NCI-H748 treated with DMSO at 0.1 percent for 48 hours (cell line): Measurements from ENCODE around the gene MROH2A.

Source experiments
- DNase-seq: peaks from one replicate; lab custom pipeline; 2025; lab: John Stamatoyannopoulos, UW

MROH2A gene

GRCh38 chr2:233821196-233821595 lies 43.1 kb downstream of the MROH2A start:
- no peak for DNase-seq

- DNase-seq = no peak
These were observed 43.6 kb downstream of the MROH2A start for GRCh38 chr2:233821709-233822100.

GRCh38 chr2:233822101-233822771 lies 44.1 kb downstream of the MROH2A start:
- DNase-seq = no peak

- no peak for DNase-seq
These were observed 44.9 kb downstream of the MROH2A start for GRCh38 chr2:233822781-233823730.

- no peak for DNase-seq
These were observed 45.6 kb downstream of the MROH2A start for GRCh38 chr2:233823731-233824121.

GRCh38 chr2:233824373-233824772 lies 46.2 kb downstream of the MROH2A start:
- DNase-seq = no peak

- DNase-seq = no peak
These were observed 50.5 kb downstream of the MROH2A start for GRCh38 chr2:233828546-233829192.

- DNase-seq = no peak
These were observed 51.3 kb downstream of the MROH2A start for GRCh38 chr2:233829193-233830110.

- DNase-seq = no peak
These were observed 52.1 kb downstream of the MROH2A start for GRCh38 chr2:233830111-233830802.

- DNase-seq = no peak
These were observed 53.0 kb downstream of the MROH2A start for GRCh38 chr2:233831011-233831721.

- no peak for DNase-seq
These were observed 53.7 kb downstream of the MROH2A start for GRCh38 chr2:233831861-233832260.

- no peak for DNase-seq
These were observed 54.3 kb downstream of the MROH2A start for GRCh38 chr2:233832414-233832813.

GRCh38 chr2:233832869-233833311 lies 54.8 kb downstream of the MROH2A start:
- DNase-seq = peak; percentile 8

- DNase-seq = no peak
These were observed 55.2 kb downstream of the MROH2A start for GRCh38 chr2:233833345-233833744.

- DNase-seq = no peak
These were observed 57.4 kb downstream of the MROH2A start for GRCh38 chr2:233835230-233836186.

GRCh38 chr2:233836359-233836758 lies 58.2 kb downstream of the MROH2A start:
- no peak for DNase-seq

GRCh38 chr2:233837694-233838229 lies 59.6 kb downstream of the MROH2A start:
- no peak for DNase-seq

GRCh38 chr2:233838251-233838650 lies 60.1 kb downstream of the MROH2A start:
- DNase-seq = no peak
